Small intestine (tissue), 7 donors: ENCODE measurements around the gene EID3. TPM values are rescaled to one million over a fixed set of nuclear protein-coding genes. Genes with fewer than 3 reads are reported as not detected.
"Not testable (repeated sequence)": the region's sequence is repeated elsewhere in the genome, so short reads cannot be mapped to it uniquely, and the experiment has no call there.

Experiments used
- DNase-seq, 2 donors: peaks; one replicate each; pipeline versions ENCODE4 v3.0.0 to v3.0.0-alpha.2; 2013
- FAIRE-seq: peaks from 2 replicates; lab custom pipeline; 2012; peaks lifted over from hg19 to GRCh38; lab: Jason Lieb, UNC
- H3K27ac ChIP-seq, 3 donors: one replicate each; pipeline ENCODE4 v1.5.1; 2013; ENCODE audit warnings: low read length in 2 of 3, mild to moderate bottlenecking in 2 of 3, control low read depth in 1 of 3, inconsistent platforms in 1 of 3, low read depth in 1 of 3, moderate library complexity in 1 of 3
- H3K27me3 ChIP-seq, 3 donors: one replicate each; pipeline ENCODE4 v1.6.1; 2013; ENCODE audit warnings: low read length in 3 of 3, inconsistent platforms in 1 of 3; ENCODE audit not compliant: control insufficient read depth in 3 of 3, insufficient read depth in 3 of 3
- H3K36me3 ChIP-seq, 3 donors: one replicate each; pipeline ENCODE4 v1.6.1; 2013; ENCODE audit warnings: low read length in 3 of 3, inconsistent platforms in 1 of 3, low read depth in 1 of 3, mild to moderate bottlenecking in 1 of 3, moderate library complexity in 1 of 3; ENCODE audit not compliant: control insufficient read depth in 3 of 3, insufficient read depth in 2 of 3
- H3K4me1 ChIP-seq, 3 donors: one replicate each; pipeline ENCODE4 v1.6.1; 2013; ENCODE audit warnings: low read length in 2 of 3, inconsistent platforms in 1 of 3, low read depth in 1 of 3, mild to moderate bottlenecking in 1 of 3, moderate library complexity in 1 of 3; ENCODE audit not compliant: control insufficient read depth in 3 of 3, insufficient read depth in 2 of 3
- H3K4me3 ChIP-seq, 3 donors: one replicate each; pipeline ENCODE4 v1.5.1; 2013; ENCODE audit warnings: low read length in 3 of 3, control low read depth in 1 of 3, inconsistent platforms in 1 of 3, low read depth in 1 of 3, mild to moderate bottlenecking in 1 of 3, moderate library complexity in 1 of 3
- H3K9me3 ChIP-seq, 2 donors: one replicate each; pipeline ENCODE4 v1.6.1; 2013; ENCODE audit warnings: low read depth in 1 of 2, low read length in 1 of 2; ENCODE audit not compliant: control insufficient read depth in 2 of 2, insufficient read depth in 1 of 2
- WGBS, 3 donors: extraction: QIAGEN DNeasy Blood & Tissue Kit; methylation state at CpG; one replicate each; pipeline ENCODE4 v1.1.7; 2013; 5-methylcytosine and 5-hydroxymethylcytosine counted together
- polyA plus RNA-seq, 4 donors: library from polyadenylated mRNA; stranded (reverse) in 3 of 4; unstranded in 1 of 4; fragments of 200-250 nt in 3 of 4; fragments of 120-200 nt in 1 of 4; gene quantifications; one replicate each; pipeline versions ENCODE4 v1.2.1 to v1.2.3, GENCODE V29; 2013
- donor health status: healthy with polysubstance abuse.
- donor health status: control.
- donor health status: control.
- donor health status: Bipolar disorder and iron deficiency.
- donor health status: healthy.

The EID3 gene
- polyA plus RNA-seq, 4 donors: 0.54 to 1.6 (median 0.87) TPM

DNA sequence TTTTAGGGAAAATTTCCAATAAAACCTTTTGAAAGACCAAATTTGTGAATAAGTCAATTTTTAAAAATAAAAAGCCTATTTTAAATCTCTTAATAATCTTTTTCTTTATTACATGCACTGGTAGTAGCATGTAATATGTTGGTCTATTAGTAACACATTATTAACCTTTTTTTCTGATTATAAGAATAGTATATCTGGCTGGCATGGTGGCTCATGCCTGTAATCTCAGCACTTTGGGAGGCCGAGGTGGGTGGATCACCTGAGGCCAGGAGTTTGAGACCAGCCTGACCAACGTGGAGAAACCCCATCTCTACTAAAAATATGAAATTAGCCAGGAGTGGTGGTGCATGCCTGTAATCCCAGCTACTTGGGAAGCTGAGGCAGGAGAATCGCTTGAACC lies 28.7 kb downstream of the EID3 start:
- WGBS, 3 donors: 88 to 95% (median 90%) methylated on average over 3 of the region's 3 CpGs
- H3K4me1 ChIP-seq, FAIRE-seq, H3K27ac ChIP-seq, H3K9me3 ChIP-seq, H3K27me3 ChIP-seq, DNase-seq, H3K4me3 ChIP-seq: not testable (repeated sequence)
- H3K36me3 ChIP-seq: peaks cover 17 to 23% (median 20%) of the 10 kb centered on the region in 3 donors

DNA sequence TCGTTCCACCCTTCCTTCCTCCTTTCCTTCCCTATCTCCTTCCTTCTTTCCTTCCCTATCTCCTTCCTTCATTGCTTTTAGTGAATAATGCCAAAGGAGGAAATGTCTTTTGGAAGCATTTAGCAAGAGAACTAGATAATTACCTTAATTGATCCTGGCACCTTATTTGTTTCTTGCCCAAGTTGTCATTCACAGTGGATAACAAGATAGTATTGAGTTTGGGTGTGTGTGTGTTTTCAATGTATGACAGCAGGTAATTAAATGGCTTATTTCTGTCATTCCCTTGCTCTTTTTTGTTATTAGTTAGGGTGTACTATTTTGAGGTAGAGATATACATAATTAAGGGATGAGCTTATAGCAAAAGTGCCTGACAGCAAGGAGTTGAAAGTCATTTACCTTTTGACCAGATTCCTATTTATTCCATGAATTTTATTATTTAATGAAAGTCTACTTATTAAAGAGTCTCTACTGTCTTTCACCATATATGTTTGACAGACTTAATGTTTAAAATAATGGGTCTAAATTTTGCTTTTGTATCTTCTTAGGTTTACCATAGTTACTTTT lies 30.2 kb downstream of the EID3 start:
- no peaks in the 10 kb centered on the region for H3K4me1 ChIP-seq
- no peak overlapping the region for H3K4me3 ChIP-seq
- no peak overlapping the region for H3K27ac ChIP-seq
- FAIRE-seq (no peak), DNase-seq (no peak)
- H3K9me3 ChIP-seq: no peaks in the 10 kb centered on the region
- H3K27me3 ChIP-seq: no peaks in the 10 kb centered on the region
- 63 to 78% (median 77%) methylated on average over 1 of the region's 1 CpG for WGBS, 3 donors
- H3K36me3 ChIP-seq: peaks cover 12 to 27% (median 14%) of the 10 kb centered on the region in 3 donors

DNA sequence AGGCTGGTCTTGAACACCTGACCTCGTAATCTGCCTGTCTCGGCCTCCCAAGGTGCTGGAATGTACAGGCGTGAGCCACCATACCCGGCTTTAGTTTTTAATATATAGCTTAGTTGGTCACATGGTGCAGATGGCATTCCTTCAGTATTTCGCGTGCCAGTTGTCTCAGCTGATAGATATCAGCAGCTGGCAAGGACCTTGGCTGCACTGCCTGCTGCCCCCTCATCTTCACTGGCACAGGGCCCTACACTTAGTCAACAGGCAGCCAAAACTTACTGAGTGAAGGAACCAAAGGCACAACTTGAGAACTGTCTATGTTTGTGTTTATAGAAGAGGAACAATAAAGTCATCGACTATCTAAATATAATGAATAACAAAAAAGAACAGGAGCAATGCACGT lies 31.0 kb downstream of the EID3 start:
- H3K36me3 ChIP-seq: peaks cover 10 to 27% (median 14%) of the 10 kb centered on the region in 3 donors
- 87 to 93% (median 88%) methylated on average over 8 of the region's 8 CpGs for WGBS, 3 donors
- DNase-seq: no peak
- no peaks in the 10 kb centered on the region for H3K9me3 ChIP-seq
- H3K4me3 ChIP-seq: no peak overlapping the region
- no peaks in the 10 kb centered on the region for H3K27me3 ChIP-seq
- H3K27ac ChIP-seq: no peak overlapping the region
- FAIRE-seq: no peak
- no peaks in the 10 kb centered on the region for H3K4me1 ChIP-seq

DNA sequence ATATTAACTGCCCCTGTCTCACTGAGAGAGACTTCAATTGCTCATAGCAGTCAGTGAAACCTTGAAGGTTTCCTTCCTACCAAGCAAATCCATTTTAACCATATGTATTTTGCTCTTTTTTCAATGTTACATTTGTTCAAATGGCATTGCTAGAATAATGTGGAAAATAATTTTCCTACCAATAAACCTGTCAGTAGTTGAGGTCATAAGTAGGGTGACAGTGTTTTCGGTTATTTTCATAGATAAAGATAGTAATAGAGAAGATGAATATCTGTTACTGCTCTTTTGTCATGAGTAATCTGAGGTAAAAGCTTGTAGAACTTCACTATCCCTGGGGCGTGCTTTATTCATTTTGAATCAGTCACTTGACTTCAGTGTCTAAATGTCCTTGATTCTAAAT lies 32.6 kb downstream of the EID3 start:
- FAIRE-seq (no peak), DNase-seq (no peak)
- peaks cover 14 to 28% (median 17%) of the 10 kb centered on the region in 3 donors for H3K36me3 ChIP-seq
- no peaks in the 10 kb centered on the region for H3K27me3 ChIP-seq
- H3K9me3 ChIP-seq: no peaks in the 10 kb centered on the region
- no peak overlapping the region for H3K27ac ChIP-seq
- H3K4me3 ChIP-seq: no peak overlapping the region
- 85 to 95% (median 94%) methylated on average over 2 of the region's 2 CpGs for WGBS, 3 donors
- no peaks in the 10 kb centered on the region for H3K4me1 ChIP-seq

DNA sequence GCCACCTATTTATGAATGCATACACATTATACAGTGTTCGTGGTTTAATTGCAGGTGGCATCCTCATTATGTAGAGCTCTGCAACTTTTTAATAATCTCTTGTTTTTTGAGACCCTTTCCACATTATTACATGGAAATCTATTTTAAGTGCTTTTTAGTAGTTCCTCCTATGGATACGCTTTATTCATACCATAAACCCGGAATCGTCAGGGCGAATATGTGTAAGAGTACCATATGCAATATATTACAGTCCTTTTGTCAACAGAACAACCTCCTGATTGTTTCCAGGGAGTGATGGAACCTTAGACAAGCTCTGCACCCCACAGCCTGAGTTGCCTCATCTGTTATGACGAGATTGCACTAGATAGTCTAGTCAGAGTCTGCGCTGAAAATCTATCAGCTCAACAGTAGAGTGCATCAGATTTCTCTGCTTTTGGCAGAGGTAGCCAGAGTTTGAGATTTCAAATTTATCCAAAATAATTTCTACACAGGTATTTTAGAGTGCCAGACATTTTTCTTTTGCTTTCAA lies 33.6 kb downstream of the EID3 start:
- no peaks in the 10 kb centered on the region for H3K4me1 ChIP-seq
- H3K27me3 ChIP-seq: no peaks in the 10 kb centered on the region
- no peaks in the 10 kb centered on the region for H3K9me3 ChIP-seq
- DNase-seq (no peak), FAIRE-seq (no peak)
- H3K27ac ChIP-seq: no peak overlapping the region
- WGBS, 3 donors: 85 to 94% (median 92%) methylated on average over 7 of the region's 7 CpGs
- no peak overlapping the region for H3K4me3 ChIP-seq
- H3K36me3 ChIP-seq: peaks cover 19 to 35% (median 22%) of the 10 kb centered on the region in 3 donors

DNA sequence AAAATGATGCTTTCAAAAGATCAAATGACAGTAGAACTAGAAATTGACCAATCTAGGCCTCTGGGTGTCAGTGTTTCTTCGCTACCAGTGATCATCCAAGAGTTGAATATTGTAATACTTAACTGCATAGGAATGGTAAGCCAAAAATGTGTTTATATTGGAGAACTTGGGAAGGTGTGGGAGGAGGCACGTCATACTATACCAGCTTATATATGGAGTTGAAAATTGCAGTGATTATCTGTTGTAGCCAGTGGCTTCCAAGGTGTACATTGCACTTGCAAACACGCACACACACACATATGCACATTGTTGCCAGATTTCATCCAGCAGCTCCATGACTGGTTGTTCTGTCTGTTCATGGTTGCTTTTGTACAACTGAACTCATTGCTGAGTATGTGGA lies 36.1 kb downstream of the EID3 start:
- Histone ChIP-seq H3K4me1 (no peaks in the 10 kb centered on the region), H3K4me3 (no peak overlapping the region), H3K36me3 (peaks cover 14 to 38% (median 20%) of the 10 kb centered on the region in 3 donors), H3K9me3 (no peaks in the 10 kb centered on the region), H3K27ac (no peak overlapping the region), H3K27me3 (no peaks in the 10 kb centered on the region)
- DNase-seq: no peak
- FAIRE-seq: no peak
- WGBS, 3 donors: 89 to 92% (median 92%) methylated on average over 3 of the region's 3 CpGs

DNA sequence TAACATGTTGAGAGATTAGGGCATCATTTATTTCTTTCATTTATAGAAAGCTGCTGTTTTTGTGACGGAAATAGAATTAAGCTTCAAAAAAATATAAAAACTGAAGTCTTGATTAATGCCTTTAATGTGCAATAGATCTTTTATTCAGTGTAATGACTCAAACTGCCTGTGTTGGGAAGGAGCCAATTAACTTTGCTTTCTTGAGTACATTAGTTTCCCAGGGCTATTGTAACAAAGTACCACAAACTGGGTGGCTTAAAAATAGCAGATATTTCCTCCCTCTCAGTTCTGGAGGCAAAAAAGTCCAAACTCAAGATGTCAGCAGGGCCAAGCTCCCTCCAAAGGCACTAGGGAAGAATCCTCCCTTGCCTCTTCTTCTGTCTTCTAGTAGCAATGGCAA lies 36.6 kb downstream of the EID3 start:
- Histone ChIP-seq H3K27ac (no peak overlapping the region), H3K9me3 (no peaks in the 10 kb centered on the region), H3K36me3 (peaks cover 12 to 37% (median 18%) of the 10 kb centered on the region in 3 donors), H3K4me3 (no peak overlapping the region), H3K4me1 (no peaks in the 10 kb centered on the region), H3K27me3 (no peaks in the 10 kb centered on the region)
- DNase-seq: no peak
- no peak for FAIRE-seq
- WGBS, 3 donors: 81 to 93% (median 92%) methylated on average over 1 of the region's 1 CpG

DNA sequence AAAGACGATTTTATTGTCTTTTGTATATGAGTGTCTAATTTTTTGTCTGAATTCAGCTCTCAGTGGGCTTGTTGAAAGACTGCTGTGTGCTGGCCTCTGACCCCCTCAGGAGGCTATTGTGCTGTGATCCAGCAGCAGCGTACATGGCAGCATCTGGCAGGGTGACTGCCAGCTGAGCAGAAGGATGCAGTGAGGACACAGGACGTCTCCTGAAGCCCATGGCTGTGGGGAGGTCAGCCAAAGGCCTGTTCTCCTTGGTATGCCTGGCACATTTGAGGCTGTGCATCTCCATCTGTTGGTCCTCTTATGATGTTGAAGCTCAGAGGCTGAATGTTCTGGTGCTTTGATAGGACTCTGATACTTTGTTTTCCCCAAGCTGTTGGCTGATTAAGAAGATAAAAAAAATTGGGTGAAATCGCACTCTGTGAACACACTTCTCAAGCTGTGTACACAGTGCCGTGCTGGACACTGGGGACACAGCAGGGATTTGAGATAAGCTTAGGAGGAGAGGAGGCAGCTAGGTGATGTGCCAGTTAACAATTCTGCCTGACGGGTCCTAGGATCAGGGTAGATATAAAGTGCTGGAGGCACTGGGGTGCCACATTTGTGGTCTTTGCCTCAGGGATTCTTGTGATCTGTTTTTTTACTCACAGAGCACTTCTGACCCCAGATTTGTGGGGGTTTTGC lies 37.5 kb downstream of the EID3 start:
- H3K36me3 ChIP-seq: peaks cover 12 to 38% (median 18%) of the 10 kb centered on the region in 3 donors
- no peaks in the 10 kb centered on the region for H3K9me3 ChIP-seq
- no peak overlapping the region for H3K4me3 ChIP-seq
- H3K4me1 ChIP-seq: no peaks in the 10 kb centered on the region
- H3K27ac ChIP-seq: no peak overlapping the region
- no peaks in the 10 kb centered on the region for H3K27me3 ChIP-seq
- 84 to 93% (median 89%) methylated on average over 6 of the region's 6 CpGs for WGBS, 3 donors
- DNase-seq: no peak
- no peak for FAIRE-seq
